ENCODE measurements around the gene MAPK8IP3. TPM values are rescaled to one million over a fixed set of nuclear protein-coding genes. Genes with fewer than 3 reads are reported as not detected.

The MAPK8IP3 gene
- total and polyA plus RNA-seq, 2 donors (not counting 1 experiment from before 2014, with no cell fraction given): 249 to 340 TPM

DNA sequence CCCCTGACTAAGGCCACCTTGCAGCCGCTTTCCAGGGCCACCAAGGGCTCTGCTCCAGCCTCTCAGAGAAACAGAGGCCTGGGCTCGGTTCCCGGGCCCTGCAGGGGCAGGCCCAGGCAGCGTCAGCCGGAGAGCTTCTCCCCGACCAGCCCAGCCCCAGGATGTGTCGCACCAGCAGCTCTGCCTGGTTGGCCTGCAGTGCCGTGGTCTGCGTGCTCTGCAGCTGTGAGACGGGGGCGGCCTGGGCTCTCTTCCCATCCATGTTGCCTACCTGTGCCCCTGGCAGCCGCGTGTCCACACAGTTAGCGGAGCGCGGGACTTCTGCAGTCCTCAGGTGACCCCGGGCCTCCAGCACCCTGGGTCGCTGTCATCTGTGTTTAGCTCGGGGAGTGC, 82.7 kb downstream of the MAPK8IP3 start:
- H3K36me3 ChIP-seq (replicated peaks in 1 of 2; ENCODE audit: control extremely low read depth in 1 of 2, control insufficient read depth in 1 of 2, extremely low read depth in 1 of 2, insufficient read depth in 2 of 2, low read length in 1 of 2): peaks cover 0 to 33% of the 10 kb centered on the region in 2 experiments
- DNase-seq: no peak
- H3K9me3 Mint-ChIP-seq (ENCODE audit: insufficient read depth): no peaks in the 10 kb centered on the region
- H3K27me3 ChIP-seq (replicated peaks in 1 of 4; ENCODE audit: control extremely low read depth in 1 of 4, control insufficient read depth in 3 of 4, insufficient read depth in 4 of 4, low read length in 3 of 4): no peaks in the 10 kb centered on the region
- no peak overlapping the region for H3K4me3 ChIP-seq (ENCODE audit: control extremely low read depth in 1 of 5, extremely low read depth in 1 of 5, insufficient read depth in 1 of 5, low read depth in 2 of 5, low read length in 4 of 5)
- no peaks in the 10 kb centered on the region for H3K27me3 Mint-ChIP-seq
- TF ChIP-seq, protein P1, sequence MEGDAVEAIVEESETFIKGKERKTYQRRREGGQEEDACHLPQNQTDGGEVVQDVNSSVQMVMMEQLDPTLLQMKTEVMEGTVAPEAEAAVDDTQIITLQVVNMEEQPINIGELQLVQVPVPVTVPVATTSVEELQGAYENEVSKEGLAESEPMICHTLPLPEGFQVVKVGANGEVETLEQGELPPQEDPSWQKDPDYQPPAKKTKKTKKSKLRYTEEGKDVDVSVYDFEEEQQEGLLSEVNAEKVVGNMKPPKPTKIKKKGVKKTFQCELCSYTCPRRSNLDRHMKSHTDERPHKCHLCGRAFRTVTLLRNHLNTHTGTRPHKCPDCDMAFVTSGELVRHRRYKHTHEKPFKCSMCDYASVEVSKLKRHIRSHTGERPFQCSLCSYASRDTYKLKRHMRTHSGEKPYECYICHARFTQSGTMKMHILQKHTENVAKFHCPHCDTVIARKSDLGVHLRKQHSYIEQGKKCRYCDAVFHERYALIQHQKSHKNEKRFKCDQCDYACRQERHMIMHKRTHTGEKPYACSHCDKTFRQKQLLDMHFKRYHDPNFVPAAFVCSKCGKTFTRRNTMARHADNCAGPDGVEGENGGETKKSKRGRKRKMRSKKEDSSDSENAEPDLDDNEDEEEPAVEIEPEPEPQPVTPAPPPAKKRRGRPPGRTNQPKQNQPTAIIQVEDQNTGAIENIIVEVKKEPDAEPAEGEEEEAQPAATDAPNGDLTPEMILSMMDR (IDR thresholded peaks at IDR 0.05): no peak
- no peak for TF ChIP-seq EZH2 (IDR thresholded peaks at IDR 0.05; ENCODE audit: borderline replicate concordance, insufficient read depth, low read depth, low read length, poor library complexity, severe bottlenecking)
- H3K27ac Mint-ChIP-seq: no peak overlapping the region
- intact Hi-C loops (cut with micrococcal nuclease): no loop called here
- H3K27ac ChIP-seq (ENCODE audit: low read length in 2 of 2): no peak overlapping the region
- H2AFZ ChIP-seq (ENCODE audit: insufficient read depth, low read depth, low read length, poor library complexity, severe bottlenecking): no peak overlapping the region
- no peak overlapping the region for H3K4me2 ChIP-seq (replicated peaks; ENCODE audit: low read depth, low read length, poor library complexity, severe bottlenecking)
- ATAC-seq (ENCODE audit: low read depth): no peak
- ChIA-PET POLR2A (no interaction called here), CTCF (no interaction called here)
- H3K9me3 ChIP-seq (ENCODE audit: control extremely low read depth in 1 of 3, control insufficient read depth in 2 of 3, insufficient read depth in 1 of 3, low read length in 2 of 3): no peaks in the 10 kb centered on the region
- H3K4me3 Mint-ChIP-seq: no peak overlapping the region
- peaks cover 52% of the 10 kb centered on the region for H4K20me1 ChIP-seq (ENCODE audit: control insufficient read depth, insufficient read depth, low read length, poor library complexity, severe bottlenecking)
- no peak overlapping the region for H3K9ac ChIP-seq (ENCODE audit: low read length)
- WGBS (ENCODE audit: insufficient coverage): 90% methylated on average over 19 of the region's 19 CpGs
- peaks cover 0 to 6% of the 10 kb centered on the region in 2 donors for H3K4me1 ChIP-seq (ENCODE audit: control insufficient read depth in 2 of 2, insufficient read depth in 2 of 2, low read length in 2 of 2)
- H3K4me1 Mint-ChIP-seq: peaks cover 2% of the 10 kb centered on the region
- peaks cover 63% of the 10 kb centered on the region for H3K79me2 ChIP-seq (ENCODE audit: control insufficient read depth, insufficient read depth, low read length)

DNA sequence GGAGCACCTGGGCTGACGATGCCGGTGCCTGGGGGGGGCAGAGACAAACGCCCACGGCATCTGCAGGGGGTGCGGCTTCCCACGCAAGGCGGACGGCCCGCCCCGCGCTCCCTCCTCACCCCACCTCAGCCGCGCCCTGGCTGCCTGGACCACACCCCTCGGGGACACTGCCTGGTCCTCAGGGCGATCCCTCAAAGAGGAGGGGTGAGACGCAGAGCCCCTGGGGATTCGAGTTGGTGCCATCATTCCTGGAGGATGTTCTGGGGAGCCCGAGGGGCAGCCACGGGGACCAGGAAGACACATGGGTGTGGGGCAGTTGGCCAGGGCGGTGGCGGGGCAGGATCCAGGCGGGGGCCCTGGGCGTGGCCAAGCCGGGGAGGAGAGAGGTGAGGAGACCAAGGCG, 83.6 kb downstream of the MAPK8IP3 start:
- Histone ChIP-seq H3K9me3 (ENCODE audit: control extremely low read depth in 1 of 3, control insufficient read depth in 2 of 3, insufficient read depth in 1 of 3, low read length in 2 of 3) (no peaks in the 10 kb centered on the region), H3K4me1 (ENCODE audit: control insufficient read depth in 2 of 2, insufficient read depth in 2 of 2, low read length in 2 of 2) (no peaks in the 10 kb centered on the region), H3K27ac (ENCODE audit: low read length in 2 of 2) (no peak overlapping the region), H3K4me3 (ENCODE audit: control extremely low read depth in 1 of 5, extremely low read depth in 1 of 5, insufficient read depth in 1 of 5, low read depth in 2 of 5, low read length in 4 of 5) (no peak overlapping the region), H3K4me2 (replicated peaks; ENCODE audit: low read depth, low read length, poor library complexity, severe bottlenecking) (no peak overlapping the region), H3K79me2 (ENCODE audit: control insufficient read depth, insufficient read depth, low read length) (peaks cover 55% of the 10 kb centered on the region), H3K9ac (ENCODE audit: low read length) (no peak overlapping the region), H3K27me3 (replicated peaks in 1 of 4; ENCODE audit: control extremely low read depth in 1 of 4, control insufficient read depth in 3 of 4, insufficient read depth in 4 of 4, low read length in 3 of 4) (no peaks in the 10 kb centered on the region), H4K20me1 (ENCODE audit: control insufficient read depth, insufficient read depth, low read length, poor library complexity, severe bottlenecking) (peaks cover 44% of the 10 kb centered on the region), H3K36me3 (replicated peaks in 1 of 2; ENCODE audit: control extremely low read depth in 1 of 2, control insufficient read depth in 1 of 2, extremely low read depth in 1 of 2, insufficient read depth in 2 of 2, low read length in 1 of 2) (peaks cover 0 to 33% of the 10 kb centered on the region in 2 experiments), H2AFZ (ENCODE audit: insufficient read depth, low read depth, low read length, poor library complexity, severe bottlenecking) (no peak overlapping the region)
- H3K4me3 Mint-ChIP-seq: no peak overlapping the region
- no peaks in the 10 kb centered on the region for H3K27me3 Mint-ChIP-seq
- ChIA-PET CTCF (no interaction called here), POLR2A (interaction anchor here (0.5 kb wide), 1 partner anchor 246 kb away, joined by 9 read pairs; no protein-coding TSS in a partner anchor)
- no peak overlapping the region for H3K27ac Mint-ChIP-seq
- ATAC-seq (ENCODE audit: low read depth): no peak
- peaks cover 2% of the 10 kb centered on the region for H3K4me1 Mint-ChIP-seq
- no peaks in the 10 kb centered on the region for H3K9me3 Mint-ChIP-seq (ENCODE audit: insufficient read depth)
- intact Hi-C loops (cut with micrococcal nuclease): no loop called here
- WGBS (ENCODE audit: insufficient coverage): 91% methylated on average over 13 of the region's 25 CpGs
- TF ChIP-seq, protein P1 (IDR thresholded peaks at IDR 0.05): no peak
- no peak for TF ChIP-seq EZH2 (IDR thresholded peaks at IDR 0.05; ENCODE audit: borderline replicate concordance, insufficient read depth, low read depth, low read length, poor library complexity, severe bottlenecking)
- no peak for DNase-seq
